ENCODE results near the gene CCKAR.
A peak's percentile ranks its signal among the peaks of the same experiment; 100 is the strongest.

Gene CCKAR

DNA sequence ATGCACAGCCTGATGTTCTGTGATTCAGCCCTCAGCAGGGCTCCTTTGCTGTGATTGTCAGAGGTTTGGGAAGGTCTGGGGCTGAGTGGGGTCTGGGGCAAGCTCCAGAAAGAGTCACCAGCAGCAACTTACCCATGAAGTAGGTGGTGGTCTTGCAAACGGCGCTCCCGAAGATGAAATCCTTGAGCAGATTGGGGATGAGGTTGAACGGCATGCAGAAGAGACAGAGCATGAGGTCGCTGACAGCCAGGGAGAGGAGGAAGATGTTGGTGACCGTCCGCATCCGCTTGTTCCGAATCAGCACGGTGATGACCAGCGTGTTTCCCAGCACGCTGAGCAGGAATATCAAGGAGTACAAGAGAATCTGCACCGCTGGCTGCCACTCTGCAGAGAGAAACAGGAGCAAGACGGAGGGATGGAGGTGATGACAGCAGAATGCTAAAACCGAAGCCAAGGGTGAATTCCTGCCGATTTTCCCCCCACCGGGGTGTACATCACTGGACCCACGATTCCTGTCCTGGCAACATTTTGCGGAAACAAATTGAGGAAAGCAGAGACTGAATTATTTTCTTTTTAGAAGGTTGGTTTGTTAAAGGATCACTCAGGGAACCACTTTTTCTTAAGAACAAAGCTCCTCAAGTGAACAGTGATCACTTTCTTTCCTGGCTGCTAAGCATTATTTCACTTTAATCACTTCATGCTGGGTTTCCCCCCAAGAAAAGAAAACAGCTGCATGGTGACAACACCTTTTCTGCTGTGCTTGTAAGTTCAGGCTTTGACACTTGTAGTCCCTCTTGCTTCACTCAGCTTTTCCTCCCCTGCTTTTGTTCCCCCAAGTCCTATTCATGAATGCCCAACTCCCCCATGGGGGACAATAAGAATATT, 941 bp downstream of the CCKAR start:
- no peak for DNase-seq (ENCODE audit: low spot score)

DNA sequence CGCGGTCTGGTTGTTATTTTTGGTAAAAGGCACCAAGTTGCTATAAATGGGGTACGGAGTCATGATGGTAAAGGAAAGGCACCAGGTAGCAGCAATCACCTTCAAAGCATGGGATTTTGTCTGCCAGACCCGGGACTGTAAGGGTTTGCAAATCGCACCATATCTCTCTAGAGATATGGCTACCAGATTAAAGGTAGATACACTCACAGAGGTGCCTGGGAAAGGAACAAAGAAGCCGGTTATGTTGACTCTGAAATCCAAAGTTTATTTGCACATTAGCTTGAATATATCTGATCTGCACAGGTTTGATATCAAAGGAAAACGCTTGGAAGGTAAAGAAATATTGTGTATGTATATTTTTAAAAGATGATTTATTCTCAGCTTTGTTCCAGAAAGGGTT, 4.6 kb downstream of the CCKAR start:
- no peak for DNase-seq (ENCODE audit: low spot score)

DNA sequence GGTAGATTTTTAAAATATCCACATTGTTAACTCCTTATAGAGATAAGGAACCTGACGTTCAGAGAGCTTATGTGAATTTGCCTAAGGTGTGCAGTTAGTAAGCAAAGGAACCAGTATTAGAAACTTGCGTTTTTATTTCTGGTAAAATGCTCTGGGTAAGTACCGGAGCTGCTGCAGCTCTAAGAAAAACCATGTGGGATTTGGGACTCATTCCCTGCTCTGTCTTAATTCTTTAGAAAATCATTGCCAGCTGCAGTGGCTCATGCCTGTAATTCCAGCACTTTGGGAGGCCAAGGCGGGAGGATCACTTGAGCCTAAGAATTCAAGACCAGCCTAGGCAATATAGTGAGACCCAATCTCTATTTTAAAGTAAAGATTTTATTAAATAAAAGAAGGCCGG, 5.8 kb downstream of the CCKAR start:
- DNase-seq (ENCODE audit: low spot score) = no peak

DNA sequence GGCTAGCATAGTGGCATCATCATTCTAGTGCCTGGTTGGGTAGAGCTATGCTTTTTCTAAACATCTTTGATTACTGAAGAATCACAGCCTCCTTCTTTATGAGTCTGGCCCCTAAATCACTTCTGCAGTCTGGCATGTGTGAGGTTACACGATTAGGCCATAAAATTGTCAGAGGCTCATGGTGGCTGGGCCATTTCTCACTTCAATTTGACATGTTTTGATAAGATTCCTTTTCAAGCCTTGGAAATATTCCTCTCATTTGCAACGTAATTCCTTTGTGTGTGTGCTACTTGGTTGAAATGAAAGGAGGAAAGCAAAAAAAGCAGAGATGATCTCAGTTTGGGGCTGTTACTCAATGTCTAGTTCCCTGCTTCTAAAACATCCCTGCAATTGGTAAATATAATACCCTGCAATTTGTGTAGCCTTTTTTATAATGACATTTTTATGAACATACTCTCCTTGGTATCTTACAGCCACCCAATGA, 6.2 kb downstream of the CCKAR start:
- peak; percentile 47 for DNase-seq (ENCODE audit: low spot score)

DNA sequence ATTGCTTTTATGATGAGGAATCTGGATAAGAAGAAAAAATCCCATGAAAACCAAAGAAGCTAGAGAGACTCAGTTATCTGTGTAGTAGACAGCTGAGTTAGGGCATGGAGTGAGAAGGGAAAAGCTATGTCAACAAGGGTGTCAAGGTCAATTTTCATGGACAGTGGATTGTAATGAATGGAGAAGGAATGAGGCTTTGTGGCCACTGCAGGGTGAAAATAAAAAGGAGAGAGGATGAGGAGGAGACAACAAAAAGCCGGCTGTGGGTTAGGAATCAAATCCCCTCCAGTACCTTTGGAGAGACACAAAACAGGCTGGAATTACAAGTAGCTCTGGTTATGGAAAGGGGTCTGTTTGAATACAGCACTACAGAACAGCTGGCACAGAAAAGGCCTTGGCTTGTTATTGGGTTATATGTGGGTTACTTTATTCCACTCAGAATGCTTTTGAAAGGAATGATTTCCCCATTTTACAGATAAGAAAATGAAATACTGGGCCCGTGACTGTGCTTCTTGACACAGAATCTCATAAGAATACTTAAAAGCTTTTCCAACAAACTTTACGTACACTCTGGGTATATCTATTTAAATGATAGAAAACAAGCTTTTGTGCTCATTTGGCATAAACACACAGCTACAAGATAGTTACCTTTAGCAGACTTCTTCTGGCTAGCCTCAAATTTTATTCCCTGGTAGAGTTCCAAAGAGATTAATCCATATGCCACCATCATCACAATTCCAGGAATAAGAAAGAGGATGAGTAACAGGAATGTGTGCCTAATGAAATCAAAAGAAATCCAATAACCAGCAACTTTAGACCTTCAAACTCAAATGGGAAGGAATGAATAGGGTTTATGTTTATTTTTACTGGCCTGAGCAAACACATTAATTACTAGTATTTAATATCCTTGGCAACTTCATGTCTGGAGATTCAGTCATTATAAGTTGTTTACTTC, 7.5 kb downstream of the CCKAR start:
- no peak for DNase-seq (ENCODE audit: low spot score)

DNA sequence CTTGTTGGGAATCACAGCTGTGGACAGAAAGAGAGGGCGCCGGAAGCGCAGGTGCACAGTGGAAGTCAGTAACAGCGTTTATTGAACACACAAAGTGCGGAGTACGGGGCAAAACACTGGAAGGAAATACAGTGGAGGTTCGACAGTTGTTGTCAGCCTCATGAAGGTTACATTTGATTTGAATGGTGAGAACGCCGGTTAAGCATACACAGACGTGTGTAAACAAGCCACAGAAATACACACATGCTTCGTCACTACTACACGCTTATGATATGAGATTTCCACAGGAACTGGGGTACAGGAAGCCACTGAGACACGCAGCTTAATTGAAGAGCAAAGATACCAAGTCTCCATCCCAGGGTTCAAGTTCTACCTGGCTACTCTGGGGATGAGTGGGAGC, 12.0 kb downstream of the CCKAR start:
- no peak for DNase-seq (ENCODE audit: low spot score)

DNA sequence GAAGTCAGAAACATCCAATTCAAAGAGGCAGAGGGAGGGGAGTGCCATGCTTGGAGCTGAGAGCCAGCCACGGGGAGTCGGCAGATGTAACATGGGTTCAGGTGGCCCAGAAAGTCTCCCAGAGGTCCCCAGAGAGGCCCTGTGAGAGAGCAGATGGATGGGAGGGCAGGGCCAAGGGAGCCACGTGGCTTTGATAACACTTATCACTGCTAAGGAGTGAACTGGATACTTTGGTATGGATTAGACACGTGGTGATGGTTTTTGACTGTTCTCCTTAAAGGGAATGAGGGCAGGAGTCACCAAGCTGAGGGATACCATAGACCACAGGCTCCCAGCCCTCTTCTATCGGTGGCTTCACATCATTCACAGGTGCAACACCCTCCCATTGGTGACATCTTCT, 13.7 kb downstream of the CCKAR start:
- DNase-seq (ENCODE audit: low spot score) = no peak

DNA sequence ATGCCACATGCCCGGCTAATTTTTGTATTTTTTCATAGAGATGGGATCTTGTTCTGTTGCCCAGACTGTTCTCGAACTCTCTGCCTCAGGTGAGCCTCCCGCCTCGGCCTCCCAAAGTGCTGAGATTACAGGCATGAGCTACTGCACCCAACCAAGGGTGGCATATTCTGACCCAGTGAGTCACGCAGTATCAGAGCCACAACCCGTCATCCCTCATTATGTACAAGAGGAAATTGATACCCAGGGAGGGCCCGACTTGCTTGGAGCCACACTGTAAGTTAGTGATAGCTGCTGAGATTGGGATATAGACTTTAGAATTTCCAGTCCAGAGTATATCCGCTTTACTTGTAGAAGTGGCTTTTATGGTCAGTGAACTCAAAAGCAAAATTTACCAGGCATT, 14.6 kb downstream of the CCKAR start:
- no peak for DNase-seq (ENCODE audit: low spot score)

DNA sequence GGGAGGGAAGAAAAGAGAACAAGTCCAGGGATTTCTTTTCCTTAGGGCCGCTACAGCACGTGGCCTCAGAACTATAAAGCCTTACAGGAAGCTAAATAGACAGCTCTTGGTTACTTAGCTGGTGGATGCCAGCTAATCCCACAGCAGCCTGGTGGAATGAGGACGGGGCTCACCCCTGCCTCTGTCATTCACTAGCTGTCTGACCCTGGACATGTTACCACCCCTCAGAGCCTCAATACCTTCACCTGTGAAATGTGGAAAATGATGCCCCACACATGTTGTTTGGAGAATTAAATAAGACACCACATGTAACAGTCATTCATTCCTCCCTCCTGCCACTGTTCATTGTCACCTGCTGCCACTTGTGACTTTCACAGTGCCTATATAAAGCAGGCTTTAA, 15.7 kb downstream of the CCKAR start:
- DNase-seq (ENCODE audit: low spot score) = no peak

DNA sequence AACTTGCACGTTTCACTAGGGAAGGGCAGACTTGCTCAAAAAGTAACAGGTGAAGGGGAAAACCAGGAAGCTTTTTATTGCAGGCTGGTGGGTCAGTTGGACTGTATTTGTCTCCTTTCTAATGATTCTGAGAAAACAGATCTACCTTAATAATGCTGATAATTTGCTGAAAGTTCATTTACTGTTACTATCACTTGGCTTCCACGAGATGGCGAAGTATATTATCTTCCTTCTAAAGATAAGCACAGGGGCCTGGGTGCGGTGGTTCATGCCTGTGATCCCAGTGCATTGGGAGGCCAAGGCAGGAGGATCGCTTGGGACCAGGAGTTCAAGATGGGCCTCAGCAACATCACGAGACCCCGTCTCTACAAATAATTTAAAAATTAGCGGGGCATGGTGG, 16.4 kb downstream of the CCKAR start:
- DNase-seq (ENCODE audit: low spot score) = no peak

DNA sequence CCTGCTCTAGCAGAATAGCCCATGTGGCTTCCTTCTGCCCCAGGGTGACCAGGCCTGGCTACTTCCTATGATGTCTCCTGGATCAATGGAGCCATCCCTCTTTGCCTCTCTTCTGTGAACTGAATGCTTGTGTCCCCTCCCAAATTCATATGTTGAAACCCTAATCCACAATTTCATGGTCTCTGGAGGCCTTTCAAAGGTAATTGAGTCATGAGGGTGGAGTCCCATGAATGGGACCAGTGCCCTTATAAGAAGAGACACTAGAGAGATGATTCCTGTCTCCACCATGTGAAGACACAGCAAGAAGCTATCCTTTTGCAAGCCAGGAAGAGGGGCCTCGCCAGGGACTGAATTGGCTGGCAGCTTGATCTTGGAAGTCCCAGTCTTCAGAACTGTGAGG, 18.4 kb downstream of the CCKAR start:
- no peak for DNase-seq (ENCODE audit: low spot score)

DNA sequence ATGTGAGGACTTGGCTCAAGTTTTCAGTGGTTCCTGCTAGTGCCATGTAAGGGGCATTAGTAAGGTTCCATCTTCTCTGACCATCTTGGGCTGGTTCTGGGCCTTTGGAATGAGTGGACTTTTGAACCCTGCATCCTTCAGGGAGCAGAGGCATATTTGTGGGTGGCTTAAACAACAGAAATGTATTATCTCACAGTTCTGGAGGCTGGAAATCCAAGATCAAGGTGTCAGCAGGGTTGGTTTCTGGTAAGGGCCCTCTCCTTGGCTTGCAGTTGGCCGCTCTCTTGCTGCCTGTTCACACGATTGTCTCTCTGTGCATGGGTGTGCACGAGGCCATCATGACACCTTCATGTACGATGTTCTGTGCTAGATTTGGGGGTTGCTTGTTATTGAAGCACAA, 21.3 kb downstream of the CCKAR start:
- DNase-seq (ENCODE audit: low spot score) = no peak

DNA sequence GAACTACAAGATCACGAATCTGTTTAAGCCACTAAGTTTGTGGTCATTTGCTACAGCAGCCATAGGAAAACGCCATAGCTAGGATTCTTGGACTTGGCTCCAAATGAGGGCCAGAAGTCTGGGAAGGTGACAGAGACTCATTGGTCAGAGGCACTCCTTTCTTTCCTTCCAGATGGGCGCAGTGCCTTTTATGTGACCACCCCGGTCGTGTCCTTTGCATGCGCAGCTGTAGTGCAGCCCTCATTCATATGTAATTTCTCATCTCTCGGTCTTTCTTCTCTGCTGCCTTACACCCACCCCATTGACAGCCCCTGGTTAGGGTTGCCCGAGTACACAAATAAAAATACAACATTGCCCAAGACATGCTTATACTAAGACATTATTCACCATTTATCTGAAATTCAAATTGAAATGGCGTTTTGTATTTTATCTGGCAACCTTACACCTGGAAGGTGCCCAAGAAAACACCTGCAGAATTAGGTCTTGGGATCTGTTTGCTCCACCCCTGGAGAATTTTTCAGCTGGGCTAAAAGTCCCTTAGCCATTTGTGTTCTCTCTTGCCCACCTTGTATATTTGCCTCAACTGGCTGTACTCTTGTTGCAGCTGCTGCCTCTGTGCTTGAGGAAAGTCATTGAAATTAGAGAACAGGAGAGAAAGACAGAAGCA, 21.9 kb downstream of the CCKAR start:
- no peak for DNase-seq (ENCODE audit: low spot score)

DNA sequence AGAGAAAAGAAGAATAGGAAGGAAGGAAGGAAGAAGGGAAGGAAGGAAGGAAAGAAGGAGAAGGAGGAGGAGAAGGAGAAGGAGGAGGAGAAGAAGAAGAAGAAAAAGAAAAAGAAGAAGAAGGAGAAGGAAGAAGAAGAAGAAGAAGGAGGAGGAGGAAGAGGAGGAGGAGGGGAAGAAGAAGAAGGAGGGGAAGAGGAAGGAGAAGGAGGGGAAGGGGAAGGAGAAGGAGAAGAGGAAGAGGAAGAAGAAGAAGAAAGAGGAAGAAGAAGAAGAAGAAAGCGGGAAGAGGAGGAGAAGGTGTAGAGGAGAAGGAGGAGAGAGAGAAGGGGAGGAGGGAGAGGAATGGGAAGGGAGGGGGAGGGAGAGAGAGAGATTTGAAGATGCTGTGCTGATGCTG, 22.6 kb downstream of the CCKAR start:
- no peak for DNase-seq (ENCODE audit: low spot score)

DNA sequence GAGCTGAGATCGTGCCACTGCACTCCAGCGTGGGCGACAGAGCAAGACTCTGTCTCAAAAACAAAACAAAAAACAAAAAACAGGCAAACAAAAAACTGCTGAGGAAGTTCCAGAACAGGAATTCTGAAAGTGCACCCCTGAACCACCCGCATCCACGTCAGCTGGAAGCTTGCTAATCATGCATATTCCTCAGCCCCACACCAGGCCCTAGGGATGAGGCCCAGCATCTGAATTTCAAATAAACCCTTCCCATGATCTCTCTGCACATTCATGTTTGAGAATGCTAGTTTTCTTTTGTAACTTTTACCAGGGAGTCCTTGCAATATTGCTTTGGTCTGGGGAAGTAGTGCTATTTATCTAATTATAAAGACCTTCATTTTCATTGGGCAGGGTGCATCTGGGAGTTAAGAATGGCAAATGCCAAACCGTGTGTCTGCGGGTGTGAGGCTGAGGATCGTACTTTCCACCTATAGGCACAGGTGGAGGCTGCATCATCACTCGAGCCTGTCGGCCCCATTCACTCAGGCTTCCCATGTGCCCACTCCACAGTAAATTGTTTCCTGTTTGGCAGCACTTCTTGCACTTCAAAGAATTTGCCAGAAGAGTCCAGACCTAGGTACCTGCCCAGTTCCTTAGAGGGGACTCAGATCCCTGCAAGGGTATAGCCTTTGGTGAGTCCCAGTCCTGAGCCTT, 23.6 kb downstream of the CCKAR start:
- no peak for DNase-seq (ENCODE audit: low spot score)

DNA sequence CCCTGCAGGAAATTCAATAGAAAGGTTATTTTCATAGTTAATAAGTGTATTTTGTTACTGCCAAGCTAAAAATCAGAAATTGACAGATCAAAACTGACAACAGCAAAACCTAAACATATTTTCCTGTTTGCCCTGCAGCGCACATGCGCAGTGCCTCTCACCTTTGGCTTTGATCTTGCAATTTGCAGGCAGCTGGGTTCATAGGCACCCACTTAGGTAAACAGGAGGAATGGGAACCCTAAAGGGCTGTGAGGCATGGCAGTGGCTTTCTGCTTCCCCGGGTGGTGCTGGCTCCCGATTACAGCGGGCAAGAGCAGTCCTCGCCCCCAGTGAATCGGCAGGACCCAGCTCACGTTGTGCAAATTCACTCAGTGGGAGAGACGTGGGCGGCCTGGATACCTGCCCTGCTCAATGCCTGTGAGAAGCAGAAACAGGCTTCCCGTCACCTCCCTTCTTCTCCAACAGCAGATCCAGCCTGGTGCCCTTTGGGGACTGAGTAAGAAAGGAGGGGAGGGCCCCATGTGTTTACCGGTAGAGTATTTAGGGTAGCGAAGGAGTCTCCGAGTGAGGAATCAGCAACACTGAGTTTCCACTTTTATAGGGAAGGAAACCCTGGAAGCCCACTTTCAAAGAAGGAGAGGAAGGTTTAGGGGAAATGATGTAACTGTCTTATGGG, 25.7 kb downstream of the CCKAR start:
- no peak for DNase-seq (ENCODE audit: low spot score)

DNA sequence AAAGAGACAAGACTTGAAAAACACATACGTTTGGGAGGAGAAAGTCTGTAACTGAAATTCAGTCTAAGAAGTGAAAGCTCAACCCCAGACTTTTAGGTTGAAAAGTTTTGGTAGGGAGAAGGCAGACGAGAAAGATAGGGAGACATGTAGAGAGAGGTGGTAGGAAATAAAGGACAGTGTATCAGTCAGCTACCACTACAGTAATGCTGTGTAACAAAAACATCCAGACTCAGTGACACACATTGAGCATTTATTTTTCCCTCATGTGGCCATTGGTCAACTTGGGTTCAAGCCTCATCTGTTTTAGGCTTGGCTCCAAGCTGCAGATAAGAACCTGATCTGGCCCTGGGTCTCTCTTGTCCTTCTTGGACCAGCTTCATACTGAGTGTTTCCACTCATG, 26.9 kb downstream of the CCKAR start:
- no peak for DNase-seq (ENCODE audit: low spot score)

DNA sequence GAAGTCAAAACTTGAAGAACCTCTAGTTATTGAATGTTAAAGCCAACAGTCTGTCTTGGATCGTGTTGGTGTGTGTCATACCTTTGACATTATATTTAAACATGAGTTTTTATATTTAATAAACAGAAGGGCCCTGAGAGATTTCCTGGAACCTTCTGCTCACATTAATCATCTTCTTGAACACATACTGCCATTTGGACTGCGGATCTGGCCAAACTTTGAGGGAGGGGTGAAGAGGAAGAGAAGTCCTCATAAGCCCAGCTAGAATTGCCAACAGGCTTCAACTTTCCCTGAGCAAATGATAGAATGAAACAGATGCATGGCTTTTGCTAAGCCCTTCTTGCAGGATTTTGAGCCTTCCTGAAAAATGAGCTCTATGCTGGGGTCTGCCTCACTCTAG, 27.4 kb downstream of the CCKAR start:
- DNase-seq (ENCODE audit: low spot score) = no peak

DNA sequence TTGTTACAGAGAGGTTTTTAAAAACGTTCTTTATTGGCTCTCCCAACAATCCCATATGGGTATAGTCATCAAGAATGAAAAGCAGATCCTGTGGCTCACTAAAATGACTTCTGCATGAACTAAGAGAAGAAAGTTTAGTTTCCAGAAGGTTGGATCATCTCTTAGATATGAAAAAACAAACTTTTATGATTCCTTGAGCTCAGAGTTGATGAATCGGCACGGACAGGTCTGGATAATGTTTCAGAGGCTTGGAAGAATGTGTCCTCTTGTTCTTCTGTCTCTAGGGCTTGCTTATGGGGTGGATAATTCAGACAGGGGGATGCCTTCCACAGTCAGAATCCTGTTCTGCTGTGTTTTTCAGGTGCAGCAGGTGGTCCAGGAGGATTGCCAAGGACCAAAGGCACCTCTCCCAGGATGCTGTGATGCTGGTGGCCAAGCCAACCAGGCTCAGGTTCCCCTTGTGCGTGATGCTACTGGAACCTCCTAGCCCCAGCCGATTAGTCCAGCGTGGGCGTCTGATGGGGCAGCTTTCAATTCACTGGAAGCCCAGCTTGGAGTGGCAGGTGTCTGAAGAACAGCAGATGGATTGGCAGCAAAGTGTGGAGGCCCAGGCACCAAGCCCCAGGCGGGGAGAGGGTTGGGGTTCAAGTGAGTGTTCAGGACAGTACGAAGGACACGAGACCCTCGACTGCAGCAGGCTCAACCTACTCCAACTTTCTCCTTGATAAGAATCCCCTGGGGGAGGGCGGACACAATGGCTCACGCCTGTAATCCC, 30.3 kb downstream of the CCKAR start:
- peak; percentile 45 for DNase-seq (ENCODE audit: low spot score)

DNA sequence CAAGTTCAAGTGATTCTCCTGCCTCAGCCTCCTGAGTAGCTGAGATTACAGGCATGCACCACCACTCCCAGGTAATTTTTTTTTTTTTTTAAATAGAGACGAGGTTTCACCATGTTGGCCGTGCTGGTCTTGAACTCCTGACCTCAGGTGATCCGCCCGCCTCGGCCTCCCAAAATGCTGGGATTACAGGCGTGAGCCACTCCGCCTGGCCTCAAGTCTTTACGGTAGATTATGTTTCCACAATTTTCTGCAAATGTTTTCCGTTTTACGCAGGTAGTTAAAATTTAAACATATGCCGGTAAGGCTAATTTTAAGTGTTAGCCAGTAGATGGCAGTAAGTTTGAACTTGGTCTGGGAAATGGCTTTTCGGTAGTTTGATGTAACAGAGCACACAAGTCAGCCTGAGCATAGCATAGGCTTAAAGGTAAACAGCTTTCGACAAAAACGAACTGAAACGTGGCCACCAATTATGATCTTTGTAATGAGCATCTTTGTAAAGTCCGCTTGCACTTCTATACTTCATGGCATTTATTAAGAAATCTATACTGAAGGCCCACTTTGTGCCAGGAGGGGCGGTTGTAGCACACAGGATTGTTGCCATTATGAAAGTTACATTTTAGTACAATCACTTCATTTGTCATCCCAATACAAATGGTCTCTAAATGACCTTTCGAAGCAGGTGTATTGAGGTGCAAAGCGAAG, 31.1 kb downstream of the CCKAR start:
- peak; percentile 76 for DNase-seq (ENCODE audit: low spot score)

All from GM03348 (cell line).